HG03342 (cell line): Measurements from ENCODE around the gene HERC2.

Experiments
- ATAC-seq: cut with Tn5 transposase; IDR thresholded peaks from one replicate; pipeline ENCODE4 v1.9.1; 2021; ENCODE audit warnings: mild to moderate bottlenecking, moderate library complexity; ENCODE audit not compliant: unreplicated experiment

Gene HERC2

GRCh38 chr15:28101201-28101600, 220.8 kb downstream of the HERC2 start:
- ATAC-seq: no peak

- no peak for ATAC-seq
Observed at GRCh38 chr15:28100516-28101195, 221.3 kb downstream of the HERC2 start.

GRCh38 chr15:28099555-28100140, 222.3 kb downstream of the HERC2 start:
- no peak for ATAC-seq

GRCh38 chr15:28098766-28099554, 223.0 kb downstream of the HERC2 start, which contains the start of gene OCA2:
TSS of gene OCA2 (minus strand) at chr15:28099315. CDS start at chr15:28081874, 17,441 bp downstream.
- no peak for ATAC-seq

GRCh38 chr15:28098360-28098765, 223.6 kb downstream of the HERC2 start:
- ATAC-seq: no peak

GRCh38 chr15:28097656-28098359, 224.2 kb downstream of the HERC2 start:
- ATAC-seq: no peak

- ATAC-seq: no peak
Observed at GRCh38 chr15:28096670-28097431, 225.1 kb downstream of the HERC2 start.

GRCh38 chr15:28096411-28096669, 225.6 kb downstream of the HERC2 start:
- ATAC-seq: no peak

- ATAC-seq: no peak
Observed at GRCh38 chr15:28094732-28095521, 227.1 kb downstream of the HERC2 start.

GRCh38 chr15:28093752-28094535, 228.0 kb downstream of the HERC2 start:
- ATAC-seq: no peak

GRCh38 chr15:28091313-28091712, 230.7 kb downstream of the HERC2 start:
- ATAC-seq: no peak

GRCh38 chr15:28086175-28086703, 235.7 kb downstream of the HERC2 start:
- ATAC-seq: peak; percentile 98

- no peak for ATAC-seq
Observed at GRCh38 chr15:28085489-28086174, 236.3 kb downstream of the HERC2 start.

GRCh38 chr15:28084547-28084946, 237.4 kb downstream of the HERC2 start:
- ATAC-seq: no peak

GRCh38 chr15:28082891-28083684, 238.9 kb downstream of the HERC2 start:
- ATAC-seq: no peak

- no peak for ATAC-seq
Observed at GRCh38 chr15:28081594-28081993, 240.4 kb downstream of the HERC2 start.

GRCh38 chr15:28080386-28080785, 241.6 kb downstream of the HERC2 start:
- no peak for ATAC-seq
